Inflammatory macrophage (primary cell): ENCODE data around the gene SLC23A1.

ENCODE experiments used
- DNase-seq, 2 donors: peaks; one replicate each; pipeline ENCODE4 v3.0.0-alpha.2; 2020 to 2022

SLC23A1 gene

DNA sequence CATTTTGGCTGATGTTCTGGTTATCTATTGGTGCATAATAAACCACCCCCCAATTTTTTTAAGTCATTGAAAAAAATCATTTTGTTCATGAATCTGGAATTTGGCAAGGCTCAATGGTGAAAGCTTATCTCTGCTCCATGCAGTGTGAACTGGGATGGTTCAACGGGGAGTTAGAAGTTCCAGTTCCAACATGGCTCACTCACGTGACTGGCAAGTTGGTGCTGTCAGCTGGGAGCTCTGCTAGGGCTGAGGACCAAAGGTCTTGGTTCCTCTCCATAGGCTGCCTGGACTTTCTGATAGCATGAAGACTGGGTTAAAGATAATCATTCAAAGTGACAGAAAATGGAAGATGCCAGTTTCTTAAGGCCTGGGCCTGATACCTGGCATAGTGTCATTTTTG lies 23.9 kb upstream of the SLC23A1 start:
- DNase-seq: no peak

DNA sequence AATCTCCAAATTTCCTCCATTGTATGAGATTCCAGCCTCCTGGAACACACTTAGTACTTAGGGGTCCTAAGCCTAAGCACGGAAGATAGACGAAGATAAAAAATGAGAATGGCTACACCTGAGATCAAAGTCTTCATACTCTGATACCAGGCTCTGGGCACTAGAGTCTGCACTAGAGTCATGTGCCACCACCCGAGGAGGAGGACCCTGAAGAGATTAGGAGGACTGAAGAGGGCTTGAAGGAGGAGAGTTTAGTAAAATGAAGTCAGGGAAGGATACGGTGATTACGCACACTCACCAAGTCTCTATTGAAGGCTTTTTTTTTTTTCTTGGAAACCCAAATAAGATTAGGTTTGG lies 21.4 kb upstream of the SLC23A1 start:
- no peak for DNase-seq

DNA sequence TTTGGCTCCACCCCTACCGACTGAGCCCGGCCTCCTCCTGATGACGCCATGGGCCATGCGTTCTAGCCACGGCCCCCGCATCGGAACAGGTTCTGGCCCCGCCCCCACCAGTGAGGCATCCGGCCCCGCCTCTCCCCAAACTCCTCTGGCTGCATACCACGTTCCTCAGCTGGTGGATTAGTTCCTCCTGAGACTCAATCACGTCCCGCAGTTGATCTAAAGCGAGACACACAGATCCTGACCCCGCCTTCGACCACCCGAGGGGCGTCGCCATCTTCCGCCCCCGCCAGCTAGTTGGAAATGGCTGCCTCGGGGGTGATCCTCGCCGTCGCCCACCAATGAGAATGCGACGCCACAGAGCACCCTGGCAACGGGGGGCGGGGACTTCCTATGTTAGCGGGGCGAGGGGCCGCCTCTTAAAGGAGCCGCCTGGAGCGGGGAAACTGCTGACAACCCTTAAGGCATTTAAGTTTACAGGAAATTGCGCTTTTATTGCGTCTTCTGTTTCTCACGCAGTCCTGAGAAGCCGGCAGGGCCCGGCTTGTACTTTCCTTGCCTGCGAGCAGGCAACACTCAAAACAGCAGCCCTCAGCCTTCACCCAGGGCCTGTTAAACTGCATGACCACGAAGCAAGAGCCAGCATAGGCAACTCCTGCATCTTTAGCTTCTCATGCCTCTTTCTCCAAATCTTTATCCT lies 20.8 kb upstream of the SLC23A1 start, which contains the start of gene SPATA24:
TSS of gene SPATA24 (minus strand) at position 303 of the 697 bp plus-strand sequence. CDS start at position 274, 29 bp downstream.
- peak; percentile 97 to 98 for DNase-seq

DNA sequence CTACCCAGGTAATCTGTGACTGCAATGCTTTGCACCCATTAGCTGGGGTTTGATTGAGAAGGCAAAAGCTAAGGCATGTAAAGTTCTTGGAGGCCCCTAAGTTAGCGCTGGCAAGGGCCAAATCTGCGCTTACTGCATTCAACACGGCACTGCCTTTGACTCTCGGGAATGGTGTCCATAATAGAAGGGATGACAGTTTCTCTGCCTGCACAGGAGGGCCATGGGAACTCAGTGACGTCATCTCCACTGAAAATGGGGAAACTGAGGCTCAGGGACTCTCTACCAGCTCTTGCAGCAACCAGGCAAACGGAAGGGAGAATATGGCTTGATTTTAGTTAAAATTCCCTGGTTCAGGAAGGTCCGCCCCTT lies 20.3 kb upstream of the SLC23A1 start:
- DNase-seq: no peak

DNA sequence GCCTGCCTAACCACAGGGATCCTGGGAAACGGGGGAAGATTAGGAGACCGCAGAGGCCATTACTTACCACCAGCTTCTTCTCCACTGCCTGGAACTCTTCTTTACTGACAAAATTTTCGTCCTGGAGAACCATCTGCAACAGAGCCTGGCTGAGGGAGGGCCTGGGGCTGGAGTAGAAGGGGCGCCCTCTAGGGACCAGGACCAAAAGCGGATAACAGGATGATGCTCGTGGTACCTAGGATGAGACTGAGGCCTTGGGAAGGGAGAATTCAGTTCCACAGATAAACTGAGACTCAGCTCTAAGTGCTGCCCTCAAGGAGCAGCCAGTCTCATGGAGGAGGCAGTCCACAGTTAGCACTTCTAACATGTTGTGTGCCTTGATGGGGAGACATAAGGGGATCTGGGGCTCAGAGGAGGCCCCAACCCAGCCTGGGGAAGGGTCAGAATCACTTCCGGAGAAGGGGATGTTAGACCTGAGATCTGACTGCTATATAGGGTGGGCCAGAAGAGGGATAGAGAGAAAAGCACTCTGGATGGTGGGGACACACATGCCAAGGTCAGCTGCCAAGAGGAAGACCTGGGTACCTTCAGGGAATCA lies 19.6 kb upstream of the SLC23A1 start:
- peak in 1 of 2 donors; percentile 28 for DNase-seq

DNA sequence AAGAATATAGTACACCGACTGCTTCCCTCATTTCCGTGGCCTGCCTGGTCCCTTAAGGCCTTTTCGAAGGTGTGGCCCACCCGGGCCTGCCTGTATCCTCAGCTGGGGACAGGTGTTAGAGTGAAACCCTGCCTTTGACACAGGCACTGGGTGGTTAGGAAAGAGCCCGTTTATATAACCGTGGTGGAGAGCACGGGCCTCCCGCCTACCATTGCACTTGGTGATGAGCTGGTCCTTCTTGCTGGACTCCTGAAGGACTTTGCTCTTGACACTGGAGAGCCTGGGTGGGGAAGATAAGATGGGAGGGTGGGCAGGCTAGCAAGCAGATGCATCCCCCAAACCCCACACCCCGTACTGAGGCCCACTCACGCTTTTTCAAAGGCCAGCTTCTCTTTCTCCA lies 18.4 kb upstream of the SLC23A1 start:
- no peak for DNase-seq

DNA sequence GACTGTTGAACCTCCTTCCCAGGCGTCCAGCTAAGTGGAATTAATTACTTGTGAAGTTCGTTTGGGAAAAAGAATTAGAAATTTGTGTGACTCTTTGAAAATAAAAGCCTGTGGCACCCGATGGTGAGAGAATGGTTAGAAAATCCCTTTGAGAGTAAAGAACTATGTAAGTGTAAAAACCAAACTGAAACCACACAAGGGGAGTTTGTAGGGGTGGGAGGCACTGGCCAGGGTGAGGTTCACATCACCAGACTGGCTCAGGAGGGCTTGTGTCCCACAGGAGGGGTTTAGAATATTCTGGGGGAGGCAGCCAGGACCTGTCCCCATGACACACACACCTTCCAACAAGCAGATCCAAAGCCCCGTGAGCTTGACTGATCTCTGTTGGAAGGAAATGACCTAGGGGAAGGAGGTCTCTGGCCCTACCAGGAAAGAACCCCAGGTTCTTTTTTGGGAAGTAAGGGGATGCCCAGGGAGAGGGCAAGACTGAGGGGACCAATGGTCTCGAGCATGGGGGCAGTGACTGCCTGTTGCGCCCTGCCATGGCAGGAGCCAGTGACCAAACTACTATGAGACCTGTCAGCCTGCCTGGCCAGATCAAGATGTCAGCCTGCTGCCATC lies 16.5 kb upstream of the SLC23A1 start:
- no peak for DNase-seq

DNA sequence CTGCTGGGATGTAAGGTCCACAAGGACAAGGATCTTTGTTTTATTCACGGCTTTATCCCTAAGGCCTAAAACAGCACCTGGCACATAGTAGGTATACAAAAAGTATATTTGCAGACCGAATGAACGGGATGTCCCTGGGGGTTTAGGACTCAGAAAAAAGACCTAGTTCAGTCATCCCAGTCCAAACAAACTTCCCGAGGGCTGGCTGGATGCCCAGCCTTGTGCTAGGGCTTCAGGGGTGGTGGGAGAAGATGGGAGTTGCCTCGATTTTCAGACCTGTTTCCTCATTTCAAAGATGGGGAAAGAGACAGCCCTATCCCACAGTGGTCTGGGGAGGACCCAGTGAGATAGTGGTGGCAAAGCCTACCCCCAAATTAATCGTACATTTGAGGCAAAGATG lies 14.8 kb upstream of the SLC23A1 start:
- no peak for DNase-seq

DNA sequence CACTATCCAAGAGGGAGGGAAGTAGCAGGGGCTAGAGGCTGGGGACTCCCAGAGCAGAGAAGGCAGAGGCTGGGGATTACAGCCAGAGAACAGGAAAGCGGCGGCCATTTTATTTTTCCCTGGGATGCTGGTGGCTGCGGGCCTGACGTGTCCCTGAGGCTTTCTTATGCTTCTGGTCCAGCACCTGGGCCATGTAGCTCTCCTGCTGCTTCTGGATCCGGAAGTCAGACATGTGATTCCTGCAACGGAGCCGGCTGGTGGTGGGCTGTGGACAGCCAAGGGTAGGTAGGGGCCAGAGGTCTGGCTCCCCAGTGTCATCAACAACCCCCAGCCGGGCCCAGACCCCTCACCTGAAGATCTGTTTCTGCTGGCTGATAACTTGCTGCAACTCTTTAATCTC lies 13.6 kb upstream of the SLC23A1 start:
- no peak for DNase-seq

DNA sequence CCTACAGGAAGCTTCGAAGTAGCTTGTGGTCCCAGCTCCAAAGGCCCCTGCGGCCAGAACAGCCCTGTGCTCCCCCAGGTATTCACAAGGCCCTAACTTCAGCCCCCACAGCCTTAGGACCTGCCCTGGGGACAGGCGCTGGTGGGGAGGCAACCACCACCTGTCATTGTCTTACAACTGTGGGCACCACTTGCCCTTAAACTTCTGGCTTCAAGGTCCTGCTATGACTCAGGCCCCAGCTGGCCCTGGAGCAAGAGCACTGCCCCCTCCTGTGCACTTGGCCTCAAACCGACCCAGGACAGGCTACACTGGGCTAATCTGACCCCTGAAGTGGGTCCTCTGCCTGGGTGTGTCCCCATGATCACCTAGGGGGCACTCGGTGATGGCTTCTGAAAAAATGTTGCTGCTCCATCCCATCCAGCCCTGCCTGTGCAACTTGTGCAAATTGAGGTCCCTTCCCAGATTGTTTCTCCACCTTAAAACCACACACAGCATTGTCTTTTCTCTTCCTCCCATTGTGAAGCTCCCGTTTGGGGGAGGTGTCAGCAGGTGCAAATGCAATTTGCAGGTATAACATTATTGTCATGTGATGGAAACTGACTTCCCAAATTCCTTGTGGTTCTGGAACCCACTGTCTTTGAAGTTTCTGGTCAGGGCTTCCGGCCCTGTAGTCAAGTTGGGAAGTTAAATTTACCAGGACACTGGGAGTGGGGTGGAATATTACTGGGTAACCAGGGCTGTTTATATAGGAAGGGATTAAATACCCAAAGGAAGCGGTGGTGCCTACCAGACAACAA lies 12.9 kb upstream of the SLC23A1 start:
- no peak for DNase-seq

DNA sequence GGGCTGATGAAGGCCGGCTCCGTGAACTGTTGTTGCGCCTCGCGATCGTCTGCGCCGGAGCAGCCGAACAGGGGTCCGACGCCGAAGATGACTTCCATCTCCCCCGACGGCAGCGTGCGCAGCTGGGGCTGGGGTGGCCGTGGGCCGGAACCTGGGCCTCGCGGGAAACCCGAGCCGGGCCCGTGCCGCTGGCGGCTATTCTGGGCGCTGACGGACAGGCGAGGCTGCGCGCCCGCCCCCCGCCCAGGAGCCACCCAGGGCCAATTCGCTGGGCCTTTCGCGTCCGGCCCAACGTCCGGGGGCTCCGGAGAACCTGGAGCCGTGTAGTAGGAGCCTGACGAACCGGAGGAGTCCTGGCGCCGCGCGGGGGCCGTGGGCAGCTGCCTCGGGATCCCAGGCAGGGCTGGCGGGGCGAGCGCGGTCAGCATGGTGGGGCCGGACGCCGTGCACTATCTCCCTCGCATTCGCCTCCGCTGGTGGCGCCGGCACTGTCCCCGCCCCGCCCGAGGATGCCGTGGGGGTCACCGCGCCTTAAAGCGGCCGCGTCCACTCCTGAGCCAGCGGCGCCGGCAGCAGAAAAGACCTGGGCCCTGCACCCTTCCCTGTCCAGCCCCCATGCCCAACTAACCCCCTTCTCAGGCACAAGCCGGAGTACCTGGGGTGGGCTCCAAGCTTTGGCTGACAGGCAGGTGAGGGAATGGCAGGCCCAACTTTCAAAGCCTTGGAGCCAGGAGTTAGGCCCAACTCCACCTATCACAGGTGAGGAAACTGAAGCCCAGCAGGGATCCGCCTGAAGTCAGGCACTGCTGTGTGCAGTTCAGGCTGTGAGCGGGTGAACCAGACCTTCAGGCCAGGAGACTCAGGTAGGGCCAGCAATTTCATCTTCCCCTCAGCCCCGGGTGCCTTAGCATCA lies 11.8 kb upstream of the SLC23A1 start, which contains the start of gene PROB1:
TSS of gene PROB1 (minus strand) at position 451 of the 913 bp plus-strand sequence. CDS start at position 428, 23 bp downstream.
- DNase-seq: no peak

DNA sequence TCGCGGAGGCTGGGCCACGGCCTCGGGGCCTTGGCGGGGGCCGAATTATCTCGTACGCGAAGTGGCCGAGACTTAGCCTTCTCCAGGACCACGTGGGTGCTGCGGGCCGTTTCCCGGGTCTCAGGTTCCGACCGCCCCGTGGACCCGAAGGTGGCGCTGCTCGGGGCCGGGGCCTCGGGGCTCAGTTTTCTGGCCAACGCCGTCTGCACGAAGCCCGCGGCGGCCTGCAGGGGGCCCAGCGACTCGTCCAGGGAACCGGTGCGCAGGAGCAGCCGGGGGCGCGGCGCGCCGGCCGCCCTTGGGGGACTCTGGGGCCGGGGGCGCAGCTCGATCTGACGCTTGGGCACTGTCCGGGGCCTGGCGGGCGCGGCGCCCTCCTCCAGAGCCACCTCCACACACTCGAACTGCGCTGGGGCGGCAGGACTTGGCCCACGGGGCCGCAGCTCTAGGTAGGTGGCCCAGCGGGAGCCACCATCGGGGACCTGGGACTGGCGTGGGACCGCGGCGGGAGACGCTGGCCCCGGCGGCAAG lies 11.1 kb upstream of the SLC23A1 start:
- DNase-seq: no peak

DNA sequence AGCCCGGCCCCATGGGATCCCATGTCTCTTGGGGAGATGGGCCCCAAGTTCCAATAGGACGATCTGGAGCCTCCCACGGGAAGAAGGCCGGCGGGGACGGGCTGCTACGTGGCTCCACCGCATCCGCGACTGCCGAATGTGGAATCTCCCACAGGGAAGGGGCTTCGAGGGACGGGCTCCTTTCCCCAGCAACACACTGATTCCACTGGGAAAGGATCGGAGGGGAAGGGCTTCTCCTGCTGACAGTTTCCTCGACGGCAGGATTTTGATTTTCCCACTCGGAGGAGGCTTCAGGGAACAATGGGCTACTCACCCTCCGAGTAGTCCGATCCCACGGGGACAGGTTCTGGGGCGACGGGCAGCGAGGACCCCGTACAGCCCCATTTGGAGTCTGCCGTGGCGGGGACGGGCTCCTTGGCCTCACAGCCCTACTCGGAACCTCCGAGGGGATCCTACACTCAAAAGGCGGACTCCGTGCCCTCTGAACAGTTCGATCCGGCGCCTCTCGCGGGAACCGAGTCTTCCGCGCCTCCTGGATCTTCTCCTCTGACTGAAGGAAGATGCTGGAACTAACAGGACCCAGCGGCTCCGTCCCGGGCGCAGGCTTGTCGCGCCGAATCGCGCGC lies 10.5 kb upstream of the SLC23A1 start:
- DNase-seq: no peak

DNA sequence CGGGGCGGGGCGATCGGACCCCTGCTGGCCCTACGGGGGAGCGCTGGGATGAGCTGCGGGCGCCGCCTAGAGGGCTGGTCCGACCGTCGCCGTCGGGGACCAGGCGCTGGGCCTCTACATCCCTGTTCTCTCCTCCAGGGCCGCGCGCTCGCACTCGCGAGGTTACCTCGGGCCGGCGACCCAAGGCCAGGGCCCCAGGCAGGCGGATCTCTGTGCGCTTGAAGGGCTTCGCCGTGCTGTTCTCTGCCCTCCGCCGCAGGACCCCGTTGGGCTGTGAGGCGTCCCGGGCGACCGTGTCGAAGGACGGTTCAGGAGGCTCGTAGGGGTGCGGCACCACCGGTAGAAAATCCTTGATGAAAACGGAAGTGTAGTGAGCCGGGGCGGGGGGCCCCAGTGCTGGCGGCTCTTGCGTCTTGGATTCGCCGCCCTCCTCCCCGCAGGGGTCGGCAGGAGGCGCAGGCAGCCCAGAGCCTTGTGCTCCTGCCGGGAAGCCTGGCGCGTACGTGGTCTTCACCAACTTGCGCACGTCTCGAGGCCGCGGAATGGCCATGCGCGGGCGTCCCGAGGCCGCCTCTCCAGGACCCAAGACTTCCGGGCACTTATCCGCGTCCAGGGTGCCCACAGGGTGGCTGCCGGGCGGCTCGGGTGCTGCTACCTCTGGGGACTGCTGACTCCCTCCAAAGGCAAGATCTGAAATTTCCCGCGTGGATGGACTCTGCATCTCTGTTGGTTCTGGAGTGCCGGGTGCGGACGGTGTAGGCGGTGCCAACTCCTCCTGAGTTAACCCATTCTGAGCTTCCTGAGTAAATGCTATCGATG lies 9.8 kb upstream of the SLC23A1 start:
- DNase-seq: peak; percentile 53 to 56

DNA sequence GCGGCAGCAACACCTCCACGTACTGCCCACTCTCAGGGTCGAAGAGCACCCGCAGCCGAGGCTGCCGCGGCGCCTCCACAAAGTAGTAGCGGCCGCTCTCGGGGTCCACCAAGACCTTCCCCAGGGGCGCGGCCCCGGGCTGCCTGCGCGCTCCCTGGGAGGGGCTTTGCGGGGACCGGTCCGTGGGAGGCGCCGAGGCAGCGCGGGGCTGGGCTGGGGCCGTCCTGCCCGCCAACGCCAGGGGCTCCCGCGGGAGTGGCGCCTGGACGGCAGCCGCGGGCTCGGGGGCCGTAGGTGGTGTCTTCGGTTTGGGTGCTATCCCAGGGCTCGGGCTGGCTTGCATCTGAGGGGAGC lies 9.2 kb upstream of the SLC23A1 start:
- DNase-seq: no peak

DNA sequence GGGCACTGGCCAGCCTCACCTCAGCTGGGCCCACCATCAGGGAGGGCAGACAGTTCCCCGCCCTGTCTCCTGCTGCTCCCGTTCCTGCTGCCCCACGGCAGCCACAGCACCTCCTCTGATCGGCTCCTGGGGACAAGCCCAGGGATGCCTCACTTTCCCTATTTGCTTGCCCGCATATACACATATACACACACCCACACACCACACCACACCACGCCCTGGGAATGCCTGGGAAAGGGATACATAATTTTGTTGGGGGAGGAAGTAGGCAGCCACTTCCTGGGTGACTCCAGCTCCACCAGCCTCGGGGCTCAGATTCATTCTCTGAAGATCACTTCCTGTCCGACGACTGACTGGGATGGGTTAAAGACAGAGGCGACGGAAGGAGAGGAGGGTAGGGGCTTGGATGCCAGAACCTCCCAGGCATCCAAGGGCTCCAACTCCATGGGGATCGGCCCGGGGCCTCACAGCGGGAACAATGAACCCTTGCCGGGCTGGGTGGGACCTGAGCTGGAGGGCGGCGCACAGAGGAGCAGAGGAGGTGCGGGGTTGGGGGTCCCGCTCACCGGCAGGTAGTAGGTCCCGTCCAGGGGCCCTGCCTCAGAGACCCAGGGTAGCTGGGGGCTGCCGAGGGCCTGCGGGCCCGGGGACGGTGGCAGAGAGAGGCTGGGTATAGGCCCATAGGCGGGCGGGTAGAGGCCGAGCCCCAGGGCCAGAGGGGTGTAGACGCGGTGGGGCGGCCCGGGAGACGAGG lies 8.7 kb upstream of the SLC23A1 start:
- peak in 1 of 2 donors; percentile 46 for DNase-seq

DNA sequence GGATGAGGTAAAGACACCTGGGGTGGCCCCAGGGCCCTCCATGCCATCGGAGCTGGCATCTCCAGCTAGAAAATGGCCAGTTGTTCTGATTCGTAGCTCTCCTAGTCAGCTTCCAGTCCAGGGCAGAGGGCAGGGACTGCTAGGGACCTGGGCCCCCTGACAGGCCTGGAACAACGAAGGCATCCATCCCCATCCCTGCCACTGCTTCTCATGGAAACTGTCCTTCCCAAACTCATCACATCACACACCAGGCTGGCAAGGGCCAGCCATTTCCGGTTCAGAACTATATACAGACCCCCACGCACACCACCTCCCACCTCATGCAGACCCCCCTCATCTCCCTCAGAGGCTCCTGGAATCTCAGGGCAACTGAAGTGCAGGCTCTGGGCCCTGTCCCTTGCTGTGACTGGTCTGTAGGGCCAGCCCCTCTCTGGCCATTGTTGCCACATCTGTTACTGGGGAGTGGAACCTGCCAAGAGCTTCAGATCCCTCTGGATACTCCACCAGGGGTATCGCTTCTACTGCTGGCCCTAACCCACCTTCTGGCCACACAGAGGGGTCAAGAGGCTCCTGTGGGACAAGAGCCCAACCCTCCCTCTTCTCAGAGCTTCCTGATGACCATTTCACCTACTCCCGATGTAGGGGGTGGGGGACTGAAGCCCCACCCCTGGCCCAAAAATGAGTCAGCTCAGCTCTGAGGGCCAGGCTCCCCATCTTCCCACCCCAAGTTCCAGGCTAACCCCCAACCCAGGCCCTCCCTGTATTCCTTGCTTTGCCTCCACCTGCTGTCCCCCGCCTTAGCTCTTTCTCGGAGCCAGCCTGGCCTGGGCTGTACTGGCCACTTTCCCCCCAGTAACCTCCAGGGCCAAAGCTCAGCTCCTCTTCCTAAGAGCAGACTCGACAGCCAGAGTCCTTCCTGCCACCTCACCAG lies 7.8 kb upstream of the SLC23A1 start:
- DNase-seq: no peak
